BE2C (cell line): ENCODE results near the gene NRG4.
"Not testable (repeated sequence)": the region's sequence is repeated elsewhere in the genome, so short reads cannot be mapped to it uniquely, and the experiment has no call there.

Experiments
- DNase-seq: peaks from one replicate; pipeline ENCODE4 v3.0.0-alpha.2; 2020
- H3K27me3 ChIP-seq: fragments of 250-450 bp; sonication (Bioruptor Pico); 2 replicates; pipeline ENCODE4 v1.5.1; 2020; ENCODE audit warnings: mild to moderate bottlenecking
- H3K36me3 ChIP-seq: fragments of 250-450 bp; sonication (Bioruptor Pico); 2 replicates; pipeline ENCODE4 v1.5.1; 2020; ENCODE audit warnings: mild to moderate bottlenecking
- H3K4me1 ChIP-seq: fragments of 250-450 bp; sonication (Bioruptor Pico); 2 replicates; pipeline ENCODE4 v1.5.1; 2020
- H3K4me3 ChIP-seq: 2 replicates; pipeline ENCODE4 v1.5.1; 2011; ENCODE audit warnings: low read depth, low read length
- H3K9me3 ChIP-seq: fragments of 250-450 bp; sonication (Bioruptor Pico); 2 replicates; pipeline ENCODE4 v1.5.1; 2020
- CTCF ChIP-seq: IDR thresholded peaks from 2 replicates; pipeline ENCODE4 v1.5.1; 2012; ENCODE audit warnings: mild to moderate bottlenecking, low read depth, low read length

The NRG4 gene

GRCh38 chr15:76057332-76058000, 45.2 kb upstream of the NRG4 start:
- TF ChIP-seq CTCF = peak; percentile 84
- DNase-seq = peak; percentile 32
- no peaks in the 10 kb centered on the region; the same call in 1 of the 2 replicates for H3K4me1 ChIP-seq
- H3K36me3 ChIP-seq = no peaks in the 10 kb centered on the region
- no peaks in the 10 kb centered on the region for H3K9me3 ChIP-seq
- H3K4me3 ChIP-seq = no peak overlapping the region
- H3K27me3 ChIP-seq = peaks cover 88% of the 10 kb centered on the region

GRCh38 chr15:76056931-76057330, 44.7 kb upstream of the NRG4 start:
- DNase-seq = no peak
- H3K4me3 ChIP-seq = no peak overlapping the region
- H3K9me3 ChIP-seq = no peaks in the 10 kb centered on the region
- no peaks in the 10 kb centered on the region; the same call in 1 of the 2 replicates for H3K4me1 ChIP-seq
- no peaks in the 10 kb centered on the region for H3K36me3 ChIP-seq
- peaks cover 89% of the 10 kb centered on the region for H3K27me3 ChIP-seq
- no peak for TF ChIP-seq CTCF

- H3K4me1 ChIP-seq, H3K9me3 ChIP-seq, H3K4me3 ChIP-seq, DNase-seq, H3K36me3 ChIP-seq: not testable (repeated sequence)
- peaks cover 75% of the 10 kb centered on the region for H3K27me3 ChIP-seq
Observed at GRCh38 chr15:76054201-76054600, 42.0 kb upstream of the NRG4 start.

GRCh38 chr15:76038512-76038911, 26.3 kb upstream of the NRG4 start:
- peaks cover 9% of the 10 kb centered on the region for H3K27me3 ChIP-seq
- DNase-seq = no peak
- H3K4me1 ChIP-seq = no peaks in the 10 kb centered on the region
- H3K4me3 ChIP-seq = no peak overlapping the region
- TF ChIP-seq CTCF = no peak
- H3K36me3 ChIP-seq = no peaks in the 10 kb centered on the region
- no peaks in the 10 kb centered on the region for H3K9me3 ChIP-seq

- Histone ChIP-seq H3K9me3 (no peaks in the 10 kb centered on the region), H3K27me3 (peaks cover 5% of the 10 kb centered on the region), H3K4me3 (no peak overlapping the region), H3K36me3 (no peaks in the 10 kb centered on the region), H3K4me1 (no peaks in the 10 kb centered on the region)
- no peak for DNase-seq
- no peak for TF ChIP-seq CTCF
Observed at GRCh38 chr15:76035593-76035992, 23.4 kb upstream of the NRG4 start.

GRCh38 chr15:76034111-76034510, 21.9 kb upstream of the NRG4 start:
- peaks cover 15% of the 10 kb centered on the region for H3K27me3 ChIP-seq
- TF ChIP-seq CTCF = no peak
- H3K36me3 ChIP-seq = no peaks in the 10 kb centered on the region
- no peak for DNase-seq
- H3K4me3 ChIP-seq = no peak overlapping the region
- H3K9me3 ChIP-seq = no peaks in the 10 kb centered on the region
- H3K4me1 ChIP-seq = no peaks in the 10 kb centered on the region
